Ishikawa (cell line): ENCODE data around the gene MYOZ1.

Source experiments
- NFIC ChIP-seq: IDR thresholded peaks from 2 replicates; pipeline ENCODE4 v1.6.1; 2012
- RAD21 ChIP-seq: IDR thresholded peaks from 2 replicates; pipeline ENCODE4 v1.6.1; 2012; ENCODE audit warnings: low read depth

DNA sequence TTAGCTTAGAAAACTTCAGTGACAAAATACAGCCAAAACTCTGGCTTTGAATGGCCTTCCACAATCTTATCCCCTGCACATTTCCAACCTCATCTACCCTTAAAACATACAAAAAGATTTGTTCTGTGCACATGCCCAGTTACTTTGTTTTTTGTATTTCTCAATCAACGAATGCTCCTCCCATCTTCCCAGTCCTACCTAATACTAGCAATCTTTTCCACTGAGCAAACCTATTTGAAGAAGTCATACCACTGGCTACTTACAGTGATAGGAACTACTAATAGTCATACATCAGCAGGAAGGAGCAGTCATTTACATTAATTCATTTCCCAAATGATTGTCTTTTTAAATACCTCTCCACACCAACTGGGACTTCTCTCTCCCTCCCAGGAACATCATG lies 52.6 kb downstream of the MYOZ1 start:
- TF ChIP-seq RAD21 (no peak), NFIC (no peak)
